Measurements from ENCODE around the gene SOX11. TPM values are rescaled to one million over a fixed set of nuclear protein-coding genes. Genes with fewer than 3 reads are reported as not detected.
"Not testable (repeated sequence)": the region's sequence is repeated elsewhere in the genome, so short reads cannot be mapped to it uniquely, and the experiment has no call there.

SOX11 gene
- total RNA-seq: 0.03 TPM

GRCh38 chr2:5691985-5692529 lies at the start of gene SOX11:
Gene SOX11, plus strand, starts transcription at chr2:5692384. Its CDS starts 338 bp downstream, at chr2:5692722.
- peak; percentile 19 for DNase-seq (ENCODE audit: low spot score)

GRCh38 chr2:5652734-5653133 lies 39.5 kb upstream of the SOX11 start:
- DNase-seq (ENCODE audit: low spot score): not testable (repeated sequence)

- DNase-seq (ENCODE audit: low spot score): not testable (repeated sequence)
Measured at GRCh38 chr2:5653756-5654155, 38.4 kb upstream of the SOX11 start.

- no peak for DNase-seq (ENCODE audit: low spot score)
Measured at GRCh38 chr2:5657231-5657630, 35.0 kb upstream of the SOX11 start.

- no peak for DNase-seq (ENCODE audit: low spot score)
Measured at GRCh38 chr2:5660591-5660990, 31.6 kb upstream of the SOX11 start.

- no peak for DNase-seq (ENCODE audit: low spot score)
Measured at GRCh38 chr2:5661362-5661761, 30.8 kb upstream of the SOX11 start.

- no peak for DNase-seq (ENCODE audit: low spot score)
Measured at GRCh38 chr2:5664278-5664681, 27.9 kb upstream of the SOX11 start.

- DNase-seq (ENCODE audit: low spot score): no peak
Measured at GRCh38 chr2:5665066-5665465, 27.1 kb upstream of the SOX11 start.

GRCh38 chr2:5666798-5667197 lies 25.4 kb upstream of the SOX11 start:
- DNase-seq (ENCODE audit: low spot score): no peak

GRCh38 chr2:5667655-5668054 lies 24.5 kb upstream of the SOX11 start:
- not testable (repeated sequence) for DNase-seq (ENCODE audit: low spot score)

GRCh38 chr2:5668682-5669250 lies 23.4 kb upstream of the SOX11 start:
- DNase-seq (ENCODE audit: low spot score): no peak

- no peak for DNase-seq (ENCODE audit: low spot score)
Measured at GRCh38 chr2:5672749-5673144, 19.4 kb upstream of the SOX11 start.

- no peak for DNase-seq (ENCODE audit: low spot score)
Measured at GRCh38 chr2:5673145-5674025, 18.8 kb upstream of the SOX11 start.

GRCh38 chr2:5674026-5674340 lies 18.2 kb upstream of the SOX11 start:
- no peak for DNase-seq (ENCODE audit: low spot score)

- DNase-seq (ENCODE audit: low spot score): no peak
Measured at GRCh38 chr2:5677133-5677532, 15.1 kb upstream of the SOX11 start.

- DNase-seq (ENCODE audit: low spot score): no peak
Measured at GRCh38 chr2:5683471-5683870, 8.7 kb upstream of the SOX11 start.

- no peak for DNase-seq (ENCODE audit: low spot score)
Measured at GRCh38 chr2:5685225-5685624, 7.0 kb upstream of the SOX11 start.

GRCh38 chr2:5686068-5686467 lies 6.1 kb upstream of the SOX11 start:
- no peak for DNase-seq (ENCODE audit: low spot score)

GRCh38 chr2:5686536-5686935 lies 5.6 kb upstream of the SOX11 start:
- DNase-seq (ENCODE audit: low spot score): no peak

GRCh38 chr2:5689750-5690149 lies 2.4 kb upstream of the SOX11 start:
- DNase-seq (ENCODE audit: low spot score): no peak

GRCh38 chr2:5690286-5690685 lies 1.9 kb upstream of the SOX11 start:
- DNase-seq (ENCODE audit: low spot score): no peak

- no peak for DNase-seq (ENCODE audit: low spot score)
Measured at GRCh38 chr2:5690718-5691220, 1.4 kb upstream of the SOX11 start.
